ENCODE results near the gene RNF169. TPM values are rescaled to one million over a fixed set of nuclear protein-coding genes. Genes with fewer than 3 reads are reported as not detected.
"Not testable (repeated sequence)": the region's sequence is repeated elsewhere in the genome, so short reads cannot be mapped to it uniquely, and the experiment has no call there.

Gene RNF169
- total RNA-seq, 1 donor from 2014 or later = 19.8 TPM

GRCh38 chr11:74729397-74729796 is 19.3 kb upstream of the RNF169 start:
- no peak for DNase-seq (ENCODE audit: low spot score)

DNA sequence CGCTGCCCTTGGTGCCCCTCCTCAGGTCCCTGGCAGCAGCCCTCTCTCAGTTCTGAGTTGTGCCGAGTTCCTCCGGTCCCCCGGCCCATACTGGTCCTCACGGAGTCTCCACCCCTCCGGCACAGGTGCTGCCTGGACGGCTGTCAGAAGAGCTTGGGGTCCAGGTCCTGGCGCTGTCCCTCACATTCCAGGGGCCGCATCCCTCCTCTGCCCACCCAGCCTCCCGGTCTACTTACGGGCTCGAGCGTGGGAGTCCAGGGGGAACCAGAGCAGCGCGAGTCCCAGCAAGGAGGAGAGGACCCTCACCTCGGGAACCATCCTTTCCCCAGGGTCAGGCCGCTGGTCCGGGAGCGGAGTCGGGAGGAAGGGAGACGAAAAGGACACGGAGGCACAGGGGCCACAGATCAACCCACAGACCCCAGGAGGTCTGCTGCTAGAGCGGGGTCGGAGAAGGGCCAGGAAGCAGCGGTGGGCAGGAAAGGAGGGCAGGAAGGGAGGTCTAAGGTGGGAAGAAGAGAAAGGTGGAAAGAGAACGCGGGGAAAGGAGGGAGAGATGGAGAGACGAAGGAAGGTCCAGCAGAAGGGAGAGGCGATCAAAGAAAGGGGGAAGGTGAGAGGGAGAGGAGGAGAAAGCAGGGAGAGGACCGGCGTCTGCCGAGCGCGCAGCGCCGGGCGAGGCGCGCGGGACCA is 17.9 kb upstream of the RNF169 start:
- no peak for DNase-seq (ENCODE audit: low spot score)

GRCh38 chr11:74731301-74732094 is 17.2 kb upstream of the RNF169 start, which contains the start of gene CHRDL2:
Gene CHRDL2 (minus strand): TSS chr11:74731426. CDS start chr11:74730888, 538 bp downstream.
- peak; percentile 30 for DNase-seq (ENCODE audit: low spot score)

DNA sequence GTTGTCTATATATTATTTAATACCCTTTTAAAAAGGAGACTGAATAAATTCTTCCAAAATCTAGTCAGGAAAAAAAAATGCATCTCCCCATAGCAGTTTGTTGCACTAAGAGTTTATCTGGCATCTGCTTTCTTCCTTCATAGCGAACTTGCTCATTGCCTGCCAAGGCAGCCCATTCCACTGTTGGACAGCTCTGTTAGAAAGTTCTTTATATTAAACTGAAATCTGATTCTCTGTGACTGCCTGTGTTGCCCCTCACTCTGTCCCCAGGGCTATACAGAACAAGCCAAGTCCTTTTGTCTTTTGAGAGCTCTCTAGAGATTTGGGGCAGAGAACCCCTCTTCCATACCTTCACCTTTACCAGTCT is 14.1 kb upstream of the RNF169 start:
- DNase-seq (ENCODE audit: low spot score) = no peak

GRCh38 chr11:74735365-74735928 is 13.2 kb upstream of the RNF169 start:
- DNase-seq (ENCODE audit: low spot score) = no peak

- DNase-seq (ENCODE audit: low spot score) = no peak
These were observed 12.6 kb upstream of the RNF169 start for GRCh38 chr11:74736031-74736430.

DNA sequence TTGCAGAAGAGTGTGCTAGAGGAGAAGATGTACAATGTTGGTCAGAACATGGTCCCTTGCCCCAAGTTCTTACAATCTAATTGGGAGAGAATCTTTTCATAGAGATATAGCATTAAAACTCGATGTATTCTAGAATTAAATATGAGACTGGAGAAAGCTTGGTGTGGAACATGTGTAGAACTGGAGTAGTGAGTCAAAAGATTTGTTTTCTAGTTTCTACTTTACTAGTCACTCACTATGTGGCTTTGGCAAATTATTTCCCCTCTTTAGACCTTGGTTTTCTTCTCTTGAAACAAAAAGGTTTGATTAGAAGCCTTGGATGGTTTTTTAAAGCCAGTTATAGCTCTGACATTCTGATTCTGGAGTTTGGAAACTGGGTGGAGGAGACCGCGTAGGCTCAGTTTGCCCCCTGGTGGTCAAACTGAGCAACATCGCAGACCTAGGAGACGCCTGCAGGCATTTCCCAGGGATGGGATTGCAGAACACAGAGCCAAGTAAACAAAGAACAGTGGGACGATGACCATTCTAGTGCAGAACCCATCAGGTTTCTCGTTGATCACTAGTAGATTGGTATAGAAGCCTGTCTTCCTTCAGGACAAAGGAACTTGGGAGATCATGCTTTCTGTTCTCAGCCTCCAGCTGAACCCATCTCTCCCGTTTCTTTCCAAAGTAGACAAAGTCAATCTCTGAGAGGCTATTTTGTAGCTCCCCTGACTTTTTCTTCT is 8.9 kb upstream of the RNF169 start:
- peak; percentile 46 for DNase-seq (ENCODE audit: low spot score)

GRCh38 chr11:74742070-74742469 is 6.6 kb upstream of the RNF169 start:
- DNase-seq (ENCODE audit: low spot score) = no peak

DNA sequence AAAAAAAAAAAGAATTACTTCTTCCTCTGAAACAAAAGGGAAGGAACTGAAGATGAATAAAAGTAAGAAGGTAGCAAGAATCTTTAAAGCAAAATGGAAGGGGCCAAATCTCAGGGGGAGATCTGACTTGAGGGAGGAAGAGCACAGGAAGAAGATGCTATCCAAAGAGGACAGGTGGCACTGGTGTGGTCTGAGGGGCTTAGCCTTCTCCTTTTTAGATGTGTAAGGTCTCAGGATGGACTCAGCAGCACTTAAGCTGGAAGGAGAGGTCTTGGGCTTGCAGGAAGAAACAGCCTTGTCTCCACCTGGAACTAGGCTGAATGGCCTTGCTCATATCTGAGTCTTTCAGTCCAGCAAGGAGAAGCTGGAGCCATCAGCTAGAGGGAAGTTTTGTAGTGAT is 5.0 kb upstream of the RNF169 start:
- DNase-seq (ENCODE audit: low spot score) = no peak

DNA sequence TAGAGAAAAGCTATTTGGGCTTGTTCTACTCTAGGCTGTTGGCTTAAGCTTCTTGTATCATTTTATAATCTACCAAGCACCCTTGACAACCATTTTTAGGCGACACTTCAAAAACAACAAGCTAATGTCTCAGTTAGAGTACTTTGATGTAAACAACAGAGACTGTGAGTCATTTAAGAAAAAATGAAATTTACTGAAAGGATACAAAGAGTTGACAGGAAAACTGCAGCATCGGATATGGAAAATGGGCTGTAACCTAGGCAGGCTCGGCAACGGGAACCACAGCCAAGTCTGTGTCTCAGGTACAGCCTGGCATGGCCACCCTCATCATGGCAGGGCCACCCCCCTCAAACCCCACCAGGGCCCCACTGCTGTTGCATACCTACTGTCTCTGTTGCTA is 4.4 kb upstream of the RNF169 start:
- no peak for DNase-seq (ENCODE audit: low spot score)

- no peak for DNase-seq (ENCODE audit: low spot score)
These were observed 1.8 kb upstream of the RNF169 start for GRCh38 chr11:74746868-74747267.

- peak; percentile 16 for DNase-seq (ENCODE audit: low spot score)
These were observed 697 bp downstream of the RNF169 start for GRCh38 chr11:74749127-74749964.

DNA sequence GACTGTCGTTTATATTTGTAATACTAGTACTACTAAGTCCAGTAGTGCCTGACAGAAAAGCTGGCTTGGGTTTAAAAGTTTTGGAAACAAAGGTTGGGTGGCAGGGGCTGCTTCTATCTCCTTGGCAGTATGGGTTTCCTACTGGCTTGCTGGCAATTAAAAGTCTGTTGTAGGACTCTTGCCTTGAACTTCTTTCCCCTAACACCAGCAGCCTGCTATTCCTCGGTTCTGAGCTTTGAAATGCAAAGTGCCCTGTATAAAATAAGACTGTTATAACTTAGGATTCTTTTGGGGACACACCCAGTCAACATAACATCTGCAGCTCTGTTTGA is 1.3 kb downstream of the RNF169 start:
- DNase-seq (ENCODE audit: low spot score) = no peak

GRCh38 chr11:74750598-74750997 is 1.9 kb downstream of the RNF169 start:
- DNase-seq (ENCODE audit: low spot score) = not testable (repeated sequence)

DNA sequence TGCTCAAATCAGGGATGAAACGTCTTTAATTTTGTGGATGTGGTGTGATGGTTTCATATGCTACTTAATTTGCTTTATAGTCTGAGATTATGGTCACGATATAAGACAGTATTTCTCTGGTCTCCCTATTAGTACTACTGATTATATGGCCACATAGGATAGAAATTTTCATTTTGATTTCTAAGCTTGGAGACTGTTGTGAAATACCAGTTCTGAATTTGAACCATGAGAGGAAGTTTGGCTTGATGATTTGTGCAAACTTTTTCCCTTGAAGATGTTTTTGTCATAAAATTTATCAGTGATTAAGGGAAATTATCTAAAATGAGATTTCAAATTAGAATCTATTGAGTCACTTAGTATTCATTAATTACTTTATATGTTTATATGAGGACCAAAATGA is 2.7 kb downstream of the RNF169 start:
- no peak for DNase-seq (ENCODE audit: low spot score)

DNA sequence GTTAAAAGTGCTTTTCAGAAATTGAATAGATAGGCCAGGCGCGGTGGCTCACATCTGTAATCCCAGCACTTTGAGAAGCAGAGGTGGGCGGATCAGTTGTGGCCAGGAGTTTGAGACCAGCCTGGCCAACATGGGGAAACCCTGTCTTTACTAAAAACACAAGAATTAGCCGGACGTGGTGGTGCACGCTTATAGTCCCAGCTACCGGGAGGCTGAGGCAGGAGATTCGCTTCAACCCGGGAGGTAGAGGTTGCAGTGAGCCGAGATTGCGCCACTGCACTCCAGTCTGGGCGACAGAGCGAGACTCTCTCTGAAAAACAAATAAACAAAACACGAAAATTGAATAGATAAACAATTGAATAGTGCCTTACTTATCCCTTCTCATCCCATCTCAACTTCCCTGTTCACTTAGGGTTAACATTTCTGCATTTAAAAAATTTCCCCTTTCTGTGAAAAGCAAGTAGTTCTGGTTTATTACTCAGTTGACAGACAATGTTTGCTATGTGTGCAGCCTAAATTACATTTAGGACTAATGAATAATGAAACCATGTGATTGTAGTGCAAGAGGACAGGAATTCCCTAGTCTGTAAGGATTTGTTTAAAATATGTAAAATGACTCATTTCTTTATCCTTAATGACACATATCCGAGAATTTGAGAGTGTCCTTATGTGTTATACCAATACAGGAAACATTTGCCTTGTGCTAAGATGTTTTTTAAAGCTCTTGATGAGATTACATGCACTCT is 6.0 kb downstream of the RNF169 start:
- DNase-seq (ENCODE audit: low spot score) = no peak

GRCh38 chr11:74755395-74755995 is 6.8 kb downstream of the RNF169 start:
- no peak for DNase-seq (ENCODE audit: low spot score)

- no peak for DNase-seq (ENCODE audit: low spot score)
These were observed 7.9 kb downstream of the RNF169 start for GRCh38 chr11:74756571-74756970.

DNA sequence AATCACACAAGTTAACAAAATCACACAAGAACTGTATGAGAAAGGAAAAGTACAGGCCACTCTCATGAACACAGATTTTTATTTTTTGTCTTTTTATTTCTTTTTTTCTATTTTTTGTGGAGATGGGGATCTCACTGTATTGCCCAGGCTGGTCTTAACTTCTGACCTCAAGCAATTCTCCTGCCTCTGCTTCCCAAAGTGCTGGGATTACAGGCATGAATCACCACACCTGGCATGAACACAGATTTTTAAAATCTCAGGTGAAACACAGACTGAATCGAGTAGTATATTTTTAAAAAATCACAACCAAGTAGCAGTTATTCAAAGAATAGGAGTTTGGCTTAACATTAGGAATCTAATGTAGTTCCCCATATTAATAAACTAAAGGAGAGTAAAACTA is 18.3 kb downstream of the RNF169 start:
- no peak for DNase-seq (ENCODE audit: low spot score)

DNA sequence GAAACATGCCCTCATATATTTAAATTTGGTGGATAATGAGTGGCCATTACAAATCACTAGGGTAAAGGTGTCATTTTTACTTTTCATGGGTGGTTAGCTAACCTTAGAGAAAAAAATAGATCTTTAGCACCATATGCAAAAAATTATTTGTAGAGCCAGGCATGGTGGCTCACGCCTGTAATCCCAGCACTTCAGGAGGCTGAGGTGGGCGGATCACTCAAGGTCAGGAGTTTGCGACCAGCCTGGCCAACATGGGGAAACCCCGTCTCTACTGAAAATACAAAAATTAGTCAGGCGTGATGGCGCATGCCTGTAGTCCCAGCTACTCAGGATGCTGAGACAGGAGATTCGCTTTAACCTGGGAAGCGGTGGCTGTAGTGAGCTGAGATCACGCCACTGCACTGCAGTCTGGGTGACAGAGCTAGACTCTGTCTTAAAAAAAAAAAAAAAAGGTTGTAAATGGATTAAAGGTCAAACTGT is 19.6 kb downstream of the RNF169 start:
- not testable (repeated sequence) for DNase-seq (ENCODE audit: low spot score)
